ENCODE measurements around the gene DLG5. TPM values are rescaled to one million over a fixed set of nuclear protein-coding genes. Genes with fewer than 3 reads are reported as not detected.
"Not testable (repeated sequence)": the region's sequence is repeated elsewhere in the genome, so short reads cannot be mapped to it uniquely, and the experiment has no call there.

DLG5 gene
- total RNA-seq, 1 donor from 2014 or later, result 45.3 TPM

- DNase-seq (ENCODE audit: low read depth), result no peak
Observed at GRCh38 chr10:77770081-77770867, 156.3 kb downstream of the DLG5 start.

GRCh38 chr10:77768039-77768438 is 158.5 kb downstream of the DLG5 start:
- FAIRE-seq, result no peak
- H3K27me3 ChIP-seq (ENCODE audit: control insufficient read depth, insufficient read depth, low read length), result no peaks in the 10 kb centered on the region
- no peaks in the 10 kb centered on the region for H3K36me3 ChIP-seq (ENCODE audit: control insufficient read depth, insufficient read depth, low read length)
- TF ChIP-seq CTCF (IDR thresholded peaks at IDR 0.05; ENCODE audit: insufficient read depth, low read length, severe bottlenecking), result no peak
- DNase-seq (ENCODE audit: low read depth), result no peak
- no peak overlapping the region for H3K4me3 ChIP-seq (ENCODE audit: low read depth, low read length)

More at GRCh38 chr10:77770081-77770867, 156.3 kb downstream of the DLG5 start:
- no peaks in the 10 kb centered on the region for H3K27me3 ChIP-seq (ENCODE audit: control insufficient read depth, insufficient read depth, low read length)
- TF ChIP-seq CTCF (IDR thresholded peaks at IDR 0.05; ENCODE audit: insufficient read depth, low read length, severe bottlenecking), result no peak
- no peak overlapping the region for H3K4me3 ChIP-seq (ENCODE audit: low read depth, low read length)
- H3K36me3 ChIP-seq (ENCODE audit: control insufficient read depth, insufficient read depth, low read length), result no peaks in the 10 kb centered on the region
- peak; percentile 81 for FAIRE-seq

GRCh38 chr10:77763453-77764430 is 162.8 kb downstream of the DLG5 start:
- no peaks in the 10 kb centered on the region for H3K27me3 ChIP-seq (ENCODE audit: control insufficient read depth, insufficient read depth, low read length)
- H3K4me3 ChIP-seq (ENCODE audit: low read depth, low read length), result no peak overlapping the region
- DNase-seq (ENCODE audit: low read depth) (no peak), FAIRE-seq (no peak)
- H3K36me3 ChIP-seq (ENCODE audit: control insufficient read depth, insufficient read depth, low read length), result no peaks in the 10 kb centered on the region
- no peak for TF ChIP-seq CTCF (IDR thresholded peaks at IDR 0.05; ENCODE audit: insufficient read depth, low read length, severe bottlenecking)

GRCh38 chr10:77758406-77758805 is 168.1 kb downstream of the DLG5 start:
- H3K27me3 ChIP-seq (ENCODE audit: control insufficient read depth, insufficient read depth, low read length); FAIRE-seq; H3K36me3 ChIP-seq (ENCODE audit: control insufficient read depth, insufficient read depth, low read length); DNase-seq (ENCODE audit: low read depth); H3K4me3 ChIP-seq (ENCODE audit: low read depth, low read length): not testable (repeated sequence)

GRCh38 chr10:77756319-77757232 is 170.0 kb downstream of the DLG5 start:
- TF ChIP-seq CTCF (IDR thresholded peaks at IDR 0.05; ENCODE audit: insufficient read depth, low read length, severe bottlenecking), result peak; percentile 75
- Histone ChIP-seq H3K36me3 (ENCODE audit: control insufficient read depth, insufficient read depth, low read length) (no peaks in the 10 kb centered on the region), H3K27me3 (ENCODE audit: control insufficient read depth, insufficient read depth, low read length) (no peaks in the 10 kb centered on the region), H3K4me3 (ENCODE audit: low read depth, low read length) (no peak overlapping the region)
- peak; percentile 63 for DNase-seq (ENCODE audit: low read depth)
- no peak for FAIRE-seq
